HepG2 (cell line): ENCODE results near the gene BDP1. TPM values are rescaled to one million over a fixed set of nuclear protein-coding genes. Genes with fewer than 3 reads are reported as not detected.

Source experiments
- ARID3A ChIP-seq: IDR thresholded peaks from 2 replicates; pipeline ENCODE4 v1.6.1; 2012; ENCODE audit warnings: low read depth, low read length, improper control_type of control experiment
- CENPT ChIP-seq: sonication (generic); formaldehyde crosslinking; IDR thresholded peaks from 2 replicates; pipeline ENCODE4 v1.8.0; 2022; ENCODE audit warnings: low read depth, mild to moderate bottlenecking, moderate library complexity, missing genetic modification reagents
- DDIT3 ChIP-seq: sonication (generic); formaldehyde crosslinking; IDR thresholded peaks from 2 replicates; pipeline ENCODE4 v1.4.0; 2020; ENCODE audit warnings: mild to moderate bottlenecking, missing genetic modification reagents
- FOXC1 ChIP-seq: sonication (generic); formaldehyde crosslinking; IDR thresholded peaks from 2 replicates; pipeline ENCODE4 v1.8.0; 2022; ENCODE audit warnings: mild to moderate bottlenecking, missing genetic modification reagents, borderline replicate concordance
- HNF4G ChIP-seq, 2 experiments: sonication (generic) in 1 of 2; formaldehyde crosslinking in 1 of 2; IDR thresholded peaks; 2 replicates each; pipeline versions ENCODE4 v1.4.0 to v1.6.1; 2011 to 2020; ENCODE audit warnings: borderline replicate concordance in 2 of 2, low read depth in 2 of 2, mild to moderate bottlenecking in 2 of 2, low read length in 1 of 2, missing genetic modification reagents in 1 of 2, moderate library complexity in 1 of 2
- KLF11 ChIP-seq: IDR thresholded peaks from 2 replicates; pipeline ENCODE4 v1.6.1; 2016; ENCODE audit warnings: missing compliant biosample characterization
- MAF1 ChIP-seq: sonication (generic); formaldehyde crosslinking; IDR thresholded peaks from 2 replicates; pipeline ENCODE4 v1.5.0; 2020; ENCODE audit warnings: missing genetic modification reagents, borderline replicate concordance
- MYPOP ChIP-seq: sonication (generic); formaldehyde crosslinking; IDR thresholded peaks from 2 replicates; pipeline ENCODE4 v1.8.1; 2023; ENCODE audit warnings: mild to moderate bottlenecking, moderate library complexity, missing genetic modification reagents
- PLSCR1 ChIP-seq: sonication (generic); formaldehyde crosslinking; IDR thresholded peaks from 2 replicates; pipeline ENCODE4 v1.5.0; 2020; ENCODE audit warnings: missing genetic modification reagents, mild to moderate bottlenecking, borderline replicate concordance
- PREB ChIP-seq: sonication (generic); formaldehyde crosslinking; IDR thresholded peaks from 2 replicates; pipeline ENCODE4 v1.4.0; 2020; ENCODE audit warnings: missing genetic modification reagents
- SP1 ChIP-seq, 2 experiments: fragments of 450-650 bp in 1 of 2; sonication (generic) in 1 of 2; formaldehyde crosslinking in 1 of 2; IDR thresholded peaks; 2 replicates each; pipeline versions ENCODE4 v1.4.0 to v1.6.1; 2016 to 2020; ENCODE audit warnings: missing genetic modification reagents in 1 of 2
- STAT6 ChIP-seq: sonication (generic); formaldehyde crosslinking; IDR thresholded peaks from 2 replicates; pipeline ENCODE4 v1.4.0; 2020; ENCODE audit warnings: missing genetic modification reagents, mild to moderate bottlenecking, borderline replicate concordance
- SYNCRIP ChIP-seq: fragments of 200-400 bp; formaldehyde crosslinking; IDR thresholded peaks from 2 replicates; pipeline ENCODE4 v1.6.1; 2018; ENCODE audit warnings: mild to moderate bottlenecking, low read depth, low read length; ENCODE audit not compliant: insufficient read depth
- ZNF296 ChIP-seq: sonication (generic); formaldehyde crosslinking; conservative IDR thresholded peaks from 2 replicates; pipeline ENCODE4 v1.5.0; 2020; ENCODE audit warnings: mild to moderate bottlenecking, missing genetic modification reagents
- ZNF44 ChIP-seq: sonication (generic); formaldehyde crosslinking; IDR thresholded peaks from 2 replicates; pipeline ENCODE4 v1.5.1; 2020; ENCODE audit warnings: mild to moderate bottlenecking, missing genetic modification reagents
- ZNF496 ChIP-seq: sonication (generic); formaldehyde crosslinking; IDR thresholded peaks from 2 replicates; pipeline ENCODE4 v1.8.1; 2023; ENCODE audit warnings: mild to moderate bottlenecking, moderate library complexity, missing genetic modification reagents; ENCODE audit not compliant: insufficient replicate concordance
- ZNF570 ChIP-seq: sonication (generic); formaldehyde crosslinking; IDR thresholded peaks from 2 replicates; pipeline ENCODE4 v1.4.0; 2020; ENCODE audit warnings: mild to moderate bottlenecking, missing genetic modification reagents, borderline replicate concordance
- ZNF589 ChIP-seq: sonication (generic); formaldehyde crosslinking; conservative IDR thresholded peaks from 2 replicates; pipeline ENCODE4 v1.8.0; 2022; ENCODE audit warnings: mild to moderate bottlenecking, moderate library complexity, missing genetic modification reagents
- ZNF839 ChIP-seq: sonication (generic); formaldehyde crosslinking; IDR thresholded peaks from 2 replicates; pipeline ENCODE4 v1.4.0; 2020; ENCODE audit warnings: missing genetic modification reagents, mild to moderate bottlenecking, borderline replicate concordance
- polyA plus RNA-seq, 8 experiments: library from polyadenylated mRNA; depleted of rRNA in 3 of 8; stranded (reverse) in 7 of 8; unstranded in 1 of 8; fragments of >200 nt; fragmentation: Illumina TruSeq in 4 of 8; extraction: Trizol in 4 of 8; gene quantifications; 2 replicates each; pipeline versions ENCODE4 v1.2.1 to v1.2.3, GENCODE V29; 2011 to 2016; ENCODE audit warnings: low read depth in 4 of 8, missing spikeins in 1 of 8, mixed read lengths in 1 of 8; ENCODE audit not compliant: insufficient read depth in 1 of 8
- total RNA-seq, 5 experiments: library from RNA; depleted of rRNA; stranded (reverse); fragments of >200 nt; fragmentation: Illumina TruSeq; extraction: Trizol; gene quantifications; 2 replicates each; pipeline ENCODE4 v1.2.3, GENCODE V29; 2016; ENCODE audit warnings: low read depth in 1 of 5

The BDP1 gene
- total and polyA plus RNA-seq, 2 of the 13 experiments (the other 11 are each of a cell fraction or from before 2014, with no cell fraction given): 10.2 to 22.4 TPM

GRCh38 chr5:71455427-71456361 lies at the start of gene BDP1 (continued):
- TF ChIP-seq ZNF570 (CRISPR knock-in tag): no peak
- TF ChIP-seq STAT6 (CRISPR knock-in tag): no peak
- TF ChIP-seq DDIT3 (CRISPR knock-in tag): no peak
- TF ChIP-seq HNF4G (IDR thresholded peaks at IDR 0.05; ENCODE audit: borderline replicate concordance, low read depth, low read length): no peak
- TF ChIP-seq HNF4G (CRISPR knock-in tag; IDR thresholded peaks at IDR 0.05; ENCODE audit: borderline replicate concordance, low read depth): no peak
- no peak for TF ChIP-seq PREB (CRISPR knock-in tag)
- no peak for TF ChIP-seq ZNF589 (CRISPR knock-in tag)
- TF ChIP-seq KLF11 (CRISPR knock-in tag): no peak
- TF ChIP-seq ZNF296 (CRISPR knock-in tag): no peak
- TF ChIP-seq FOXC1 (CRISPR knock-in tag): 0 out of 2 replicates have a peak, but pooled peaks have one; percentile 41
- TF ChIP-seq PLSCR1 (CRISPR knock-in tag): no peak
- no peak for TF ChIP-seq MAF1 (CRISPR knock-in tag)
- TF ChIP-seq SYNCRIP: no peak
- no peak for TF ChIP-seq ZNF839 (CRISPR knock-in tag)
- no peak for TF ChIP-seq ZNF496
- TF ChIP-seq ARID3A: no peak; the same call in 1 of the 2 replicates
- TF ChIP-seq SP1 (IDR thresholded peaks at IDR 0.05): no peak
- peak; percentile 67 for TF ChIP-seq SP1 (CRISPR knock-in tag; IDR thresholded peaks at IDR 0.05)
- TF ChIP-seq CENPT (CRISPR knock-in tag): no peak
- TF ChIP-seq MYPOP (CRISPR knock-in tag): peak; percentile 26; the same call in 1 of the 2 replicates
- peak; percentile 82; the same call in 1 of the 2 replicates for TF ChIP-seq ZNF44 (CRISPR knock-in tag)
